Amniotic epithelial cell (primary cell): ENCODE measurements around the gene ZSCAN26.
A peak's percentile ranks its signal among the peaks of the same experiment; 100 is the strongest.
"Not testable (repeated sequence)": the region's sequence is repeated elsewhere in the genome, so short reads cannot be mapped to it uniquely, and the experiment has no call there.

ENCODE experiments used
- DNase-seq: peaks from one replicate; pipeline ENCODE4 v3.0.0-alpha.2; 2010; ENCODE audit warnings: low read depth

ZSCAN26 gene

GRCh38 chr6:28257042-28257441 lies 9.9 kb upstream of the ZSCAN26 start:
- no peak for DNase-seq

- peak; percentile 80 for DNase-seq
These were observed 7.8 kb upstream of the ZSCAN26 start, which contains the start of gene NKAPL for GRCh38 chr6:28258877-28259777. Gene NKAPL (plus strand): TSS chr6:28259297. CDS start chr6:28259372, 75 bp downstream.

DNA sequence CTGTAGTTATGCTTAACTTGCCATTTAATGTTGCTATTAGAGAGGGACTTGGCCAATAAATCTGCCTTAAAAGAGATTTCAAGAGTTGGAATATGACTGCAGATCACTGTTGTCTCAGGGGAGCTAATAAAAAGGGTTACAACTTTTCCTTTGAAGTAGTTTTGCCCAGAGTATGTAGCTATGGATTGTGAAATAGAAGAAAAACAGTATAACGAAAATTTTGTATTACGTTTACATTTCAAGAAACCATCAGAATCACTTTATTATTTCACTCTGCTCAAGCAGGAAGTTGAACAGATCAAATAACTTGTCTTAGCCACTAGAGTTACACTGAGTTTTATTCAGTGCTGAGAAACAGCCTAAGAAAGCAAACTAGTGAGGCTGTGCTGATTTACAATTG lies 3.0 kb upstream of the ZSCAN26 start:
- DNase-seq: no peak

DNA sequence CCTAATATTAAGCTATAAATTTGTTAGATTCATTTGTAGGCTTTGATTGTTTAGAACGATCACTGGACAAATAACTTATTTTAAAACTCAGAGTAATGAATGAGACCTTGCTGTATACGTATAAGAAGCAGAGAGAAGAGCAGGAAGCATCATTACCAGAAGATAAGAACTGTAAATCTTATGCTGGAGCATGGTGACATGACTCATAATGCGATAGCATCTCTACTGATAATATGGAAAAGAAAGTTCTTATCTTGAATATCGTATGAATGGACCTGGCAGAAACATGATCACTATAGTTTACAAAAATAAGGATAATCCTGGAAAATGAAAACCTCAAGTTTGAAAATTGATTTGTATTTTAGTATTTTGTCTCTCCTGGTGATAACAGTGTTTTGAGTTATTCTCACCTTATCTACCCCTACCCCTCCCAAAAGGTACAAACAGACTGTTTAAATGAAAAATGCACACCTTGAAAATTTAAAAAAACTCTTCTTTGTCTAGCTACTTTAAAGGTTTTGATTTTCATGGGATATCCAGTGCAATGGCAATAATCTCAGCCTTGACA lies 2.0 kb upstream of the ZSCAN26 start:
- DNase-seq: peak; percentile 32

DNA sequence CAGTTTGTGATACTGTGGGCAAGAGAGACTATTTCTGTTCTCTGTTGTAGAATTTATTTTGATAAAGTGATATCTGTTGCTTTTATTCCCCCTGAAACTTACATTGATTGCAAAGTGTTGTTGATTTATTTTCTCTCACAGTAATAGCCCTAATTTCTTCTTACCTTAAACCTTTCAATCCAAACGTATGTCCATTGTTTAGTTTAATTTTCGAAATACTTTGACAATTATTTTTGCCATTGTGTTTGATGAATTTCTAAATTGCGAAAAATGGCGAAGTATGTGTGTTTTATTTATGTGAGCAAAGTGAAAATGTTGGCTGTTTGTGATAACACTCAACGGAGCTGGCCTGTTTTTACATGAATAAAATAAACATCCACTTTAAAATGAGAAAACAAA lies 381 bp upstream of the ZSCAN26 start:
- DNase-seq: no peak

GRCh38 chr6:28267695-28268059 lies 734 bp downstream of the ZSCAN26 start:
- DNase-seq: no peak

- DNase-seq: peak; percentile 87
These were observed 2.5 kb downstream of the ZSCAN26 start for GRCh38 chr6:28269492-28269891.

- DNase-seq: no peak
These were observed 7.9 kb downstream of the ZSCAN26 start for GRCh38 chr6:28274888-28275287.

DNA sequence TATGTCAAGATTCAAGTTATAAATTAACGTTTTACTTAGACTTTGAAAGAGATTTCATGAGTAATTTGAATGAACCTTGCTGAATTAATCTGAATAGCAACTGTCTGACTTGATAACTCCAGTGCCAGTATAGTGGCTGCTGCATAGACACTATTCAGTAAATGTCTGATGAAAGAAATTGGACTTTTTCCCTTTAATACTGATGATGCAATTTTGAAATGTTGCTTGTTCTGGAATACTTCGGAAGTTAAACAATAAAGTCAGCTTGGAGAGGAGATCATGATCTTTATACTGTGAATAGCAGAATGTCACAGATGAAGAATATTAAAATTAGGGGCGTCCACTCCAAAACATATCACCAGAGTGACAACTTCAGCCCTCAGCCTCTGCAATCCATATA lies 10.8 kb downstream of the ZSCAN26 start:
- no peak for DNase-seq

- DNase-seq: no peak
These were observed 13.8 kb downstream of the ZSCAN26 start for GRCh38 chr6:28280595-28281287.

- DNase-seq: peak; percentile 63
These were observed 14.5 kb downstream of the ZSCAN26 start, which contains the start of gene PGBD1 for GRCh38 chr6:28281288-28282064. Gene PGBD1 (plus strand): TSS chr6:28281572. CDS start chr6:28283814, 2,242 bp downstream.

DNA sequence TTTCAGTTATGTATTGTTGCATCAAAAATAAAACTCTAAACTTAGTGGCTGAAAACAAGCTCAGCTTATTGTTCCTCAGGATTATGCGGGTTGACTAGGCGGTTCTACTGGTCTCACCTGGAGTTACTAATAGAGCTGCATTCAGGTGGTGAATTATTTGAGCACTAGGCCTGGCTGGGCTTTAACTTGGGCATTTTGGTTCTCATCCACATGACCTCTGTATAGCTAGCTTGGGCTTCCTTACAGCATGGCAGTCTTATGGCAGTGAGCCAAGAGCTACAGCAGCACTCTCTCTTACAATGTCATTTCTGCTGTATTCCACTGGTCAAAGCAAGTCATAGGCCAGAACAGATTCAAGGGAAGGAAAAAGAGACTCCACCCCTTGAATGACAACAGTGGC lies 16.0 kb downstream of the ZSCAN26 start:
- peak; percentile 6 for DNase-seq

DNA sequence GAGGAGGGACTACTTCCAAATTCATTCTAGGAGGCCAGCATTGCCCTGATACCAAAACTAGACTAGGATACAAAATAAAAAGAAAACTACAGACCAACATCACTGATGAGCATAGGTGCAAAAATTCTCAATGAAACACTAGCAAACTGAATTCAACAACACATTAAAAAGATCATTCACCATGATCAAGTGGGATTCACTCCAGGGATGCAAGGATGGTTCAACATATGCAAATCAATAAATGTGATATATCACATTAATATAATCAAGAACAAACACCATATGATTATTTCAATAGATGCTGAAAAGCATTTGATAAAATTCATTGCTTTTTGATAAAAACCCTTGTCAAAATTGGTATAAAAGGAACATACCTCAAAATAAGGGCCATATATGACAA lies 24.6 kb downstream of the ZSCAN26 start:
- no peak for DNase-seq

DNA sequence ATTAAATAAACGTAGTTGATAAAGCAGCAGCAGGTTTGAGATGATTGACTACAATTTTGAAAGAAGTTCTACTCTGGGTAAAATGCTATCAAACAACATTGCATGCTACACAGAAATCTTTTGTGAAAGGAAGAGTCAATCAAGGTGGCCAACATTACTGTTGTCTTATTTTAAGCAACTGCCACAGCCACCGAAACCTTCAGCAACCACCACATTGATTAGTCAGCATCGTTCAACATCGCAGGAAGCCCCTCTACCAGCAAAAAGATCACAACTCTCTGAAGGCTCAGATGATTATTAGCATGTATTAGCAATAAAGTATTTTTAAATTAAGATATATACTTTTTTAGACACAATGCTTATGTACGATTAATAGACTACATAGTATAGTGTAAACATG lies 28.4 kb downstream of the ZSCAN26 start:
- no peak for DNase-seq

GRCh38 chr6:28296520-28297060 lies 29.6 kb downstream of the ZSCAN26 start:
- DNase-seq: no peak

DNA sequence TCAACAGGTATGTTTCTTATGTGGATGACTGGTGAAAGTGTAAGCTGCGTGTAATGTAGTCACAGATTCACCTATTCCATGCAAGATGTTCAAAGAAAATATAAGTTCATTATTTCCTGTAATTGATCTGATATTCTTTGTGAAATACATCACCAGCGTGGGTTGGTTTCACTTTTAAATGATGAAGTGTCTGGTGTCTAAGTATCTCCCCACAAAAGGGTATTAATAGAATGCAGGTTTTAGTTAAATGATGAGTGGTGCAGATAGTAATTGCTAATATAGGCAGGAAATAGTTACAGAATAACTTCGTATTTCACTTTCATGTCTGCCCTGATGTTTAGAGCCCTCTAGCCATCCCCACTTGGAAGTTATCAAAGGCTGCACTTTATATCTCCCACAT lies 36.6 kb downstream of the ZSCAN26 start:
- no peak for DNase-seq

DNA sequence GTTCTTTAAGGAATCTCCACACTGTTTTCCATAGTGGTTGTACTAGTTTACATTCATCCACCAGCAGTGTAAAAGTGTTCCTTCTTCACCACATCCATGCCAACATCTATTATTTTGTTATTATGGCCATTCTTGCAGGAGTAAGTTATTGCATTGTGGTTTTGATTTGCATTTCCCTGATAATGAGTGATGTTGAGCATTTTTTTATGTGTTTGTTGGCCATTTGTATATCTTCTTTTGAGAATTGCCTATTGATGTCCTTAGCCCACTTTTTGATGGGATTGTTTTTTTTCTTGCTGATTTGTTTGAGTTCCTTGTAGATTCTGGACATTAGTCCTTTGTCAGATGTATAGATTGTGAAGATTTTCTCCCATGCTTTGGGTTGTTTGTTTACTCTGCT lies 39.4 kb downstream of the ZSCAN26 start:
- not testable (repeated sequence) for DNase-seq

- DNase-seq: no peak
These were observed 44.3 kb downstream of the ZSCAN26 start for GRCh38 chr6:28311139-28311823.

GRCh38 chr6:28312939-28313338 lies 46.0 kb downstream of the ZSCAN26 start:
- no peak for DNase-seq

DNA sequence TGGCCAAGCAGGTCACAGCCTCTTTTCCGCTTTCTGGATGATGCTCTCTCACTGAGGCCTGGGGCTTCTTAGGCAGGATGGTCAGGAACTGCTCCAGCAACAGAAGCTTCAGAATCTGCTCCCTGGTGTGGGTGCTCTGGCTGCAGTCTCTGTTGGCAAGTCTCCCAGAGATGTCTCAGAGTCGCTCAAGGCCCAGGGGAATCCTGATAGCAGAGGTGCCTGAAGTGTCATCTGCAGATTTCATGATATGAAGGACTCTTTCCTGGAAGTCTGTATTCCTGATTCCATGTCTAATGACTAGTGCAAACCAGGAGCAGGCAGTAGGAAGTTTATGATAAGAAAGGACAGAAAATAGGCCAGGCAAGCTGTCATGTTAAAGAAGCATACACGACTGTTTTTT lies 48.7 kb downstream of the ZSCAN26 start:
- DNase-seq: no peak

GRCh38 chr6:28317866-28318265 lies 50.9 kb downstream of the ZSCAN26 start:
- not testable (repeated sequence) for DNase-seq
